ES-I3 (cell line): Measurements from ENCODE around the gene UBXN7.
"Not testable (repeated sequence)": the region's sequence is repeated elsewhere in the genome, so short reads cannot be mapped to it uniquely, and the experiment has no call there.

Experiments used
- H3K36me3 ChIP-seq: 2 replicates; pipeline ENCODE4 v1.6.1; 2013; ENCODE audit warnings: mild to moderate bottlenecking, low read length, control low read depth, moderate library complexity; ENCODE audit not compliant: insufficient read depth
- H3K4me1 ChIP-seq: 2 replicates; pipeline ENCODE4 v1.6.1; 2013; ENCODE audit warnings: mild to moderate bottlenecking, control low read depth, low read length; ENCODE audit not compliant: insufficient read depth
- H3K9ac ChIP-seq: 2 replicates; pipeline ENCODE4 v1.6.1; 2013; ENCODE audit warnings: low read depth, mild to moderate bottlenecking, low read length, moderate library complexity
- H3K9me3 ChIP-seq: 2 replicates; pipeline ENCODE4 v1.6.1; 2013; ENCODE audit warnings: mild to moderate bottlenecking, low read length, moderate library complexity; ENCODE audit not compliant: control insufficient read depth, insufficient read depth

Gene UBXN7

GRCh38 chr3:196357905-196358304 is 74.3 kb downstream of the UBXN7 start:
- Histone ChIP-seq H3K9me3 (no peaks in the 10 kb centered on the region), H3K36me3 (peaks cover 39% of the 10 kb centered on the region), H3K9ac (no peak overlapping the region), H3K4me1 (no peaks in the 10 kb centered on the region)

- Histone ChIP-seq H3K4me1 (no peaks in the 10 kb centered on the region), H3K9me3 (no peaks in the 10 kb centered on the region), H3K36me3 (peaks cover 34% of the 10 kb centered on the region), H3K9ac (no peak overlapping the region)
Observed at GRCh38 chr3:196356556-196356955, 75.7 kb downstream of the UBXN7 start.

GRCh38 chr3:196355668-196356067 is 76.6 kb downstream of the UBXN7 start:
- Histone ChIP-seq H3K9me3 (no peaks in the 10 kb centered on the region), H3K36me3 (peaks cover 34% of the 10 kb centered on the region), H3K4me1 (no peaks in the 10 kb centered on the region), H3K9ac (no peak overlapping the region)

- Histone ChIP-seq H3K9ac (no peak overlapping the region), H3K4me1 (no peaks in the 10 kb centered on the region), H3K9me3 (no peaks in the 10 kb centered on the region), H3K36me3 (peaks cover 35% of the 10 kb centered on the region)
Observed at GRCh38 chr3:196354132-196354531, 78.1 kb downstream of the UBXN7 start.

GRCh38 chr3:196351541-196351940 is 80.7 kb downstream of the UBXN7 start:
- peaks cover 26% of the 10 kb centered on the region for H3K36me3 ChIP-seq
- H3K4me1 ChIP-seq: no peaks in the 10 kb centered on the region
- H3K9ac ChIP-seq: no peak overlapping the region
- H3K9me3 ChIP-seq: no peaks in the 10 kb centered on the region

- Histone ChIP-seq H3K36me3 (peaks cover 14% of the 10 kb centered on the region), H3K4me1 (no peaks in the 10 kb centered on the region), H3K9ac (no peak overlapping the region), H3K9me3 (no peaks in the 10 kb centered on the region)
Observed at GRCh38 chr3:196350067-196350466, 82.2 kb downstream of the UBXN7 start.

- H3K9ac ChIP-seq: no peak overlapping the region
- no peaks in the 10 kb centered on the region for H3K9me3 ChIP-seq
- peaks cover 8% of the 10 kb centered on the region for H3K36me3 ChIP-seq
- no peaks in the 10 kb centered on the region for H3K4me1 ChIP-seq
Observed at GRCh38 chr3:196348698-196349097, 83.5 kb downstream of the UBXN7 start.

- Histone ChIP-seq H3K4me1 (peaks cover 8% of the 10 kb centered on the region; the same call in 1 of the 2 replicates), H3K36me3 (peaks cover 6% of the 10 kb centered on the region), H3K9me3 (no peaks in the 10 kb centered on the region), H3K9ac (no peak overlapping the region)
Observed at GRCh38 chr3:196344663-196345062, 87.6 kb downstream of the UBXN7 start.

GRCh38 chr3:196343917-196344316 is 88.3 kb downstream of the UBXN7 start:
- H3K9me3 ChIP-seq, H3K36me3 ChIP-seq, H3K4me1 ChIP-seq, H3K9ac ChIP-seq: not testable (repeated sequence)

- peaks cover 12% of the 10 kb centered on the region; the same call in 1 of the 2 replicates for H3K4me1 ChIP-seq
- no peaks in the 10 kb centered on the region for H3K9me3 ChIP-seq
- H3K9ac ChIP-seq: no peak overlapping the region
- no peaks in the 10 kb centered on the region; the same call in 1 of the 2 replicates for H3K36me3 ChIP-seq
Observed at GRCh38 chr3:196341137-196341536, 91.1 kb downstream of the UBXN7 start.

GRCh38 chr3:196340466-196340865 is 91.8 kb downstream of the UBXN7 start:
- H3K9ac ChIP-seq: no peak overlapping the region
- H3K4me1 ChIP-seq: peaks cover 14% of the 10 kb centered on the region; the same call in 1 of the 2 replicates
- H3K9me3 ChIP-seq: no peaks in the 10 kb centered on the region
- no peaks in the 10 kb centered on the region; the same call in 1 of the 2 replicates for H3K36me3 ChIP-seq

- Histone ChIP-seq H3K4me1 (peaks cover 15% of the 10 kb centered on the region; the same call in 1 of the 2 replicates), H3K36me3 (no peaks in the 10 kb centered on the region), H3K9ac (no peak overlapping the region), H3K9me3 (no peaks in the 10 kb centered on the region)
Observed at GRCh38 chr3:196339493-196340254, 92.6 kb downstream of the UBXN7 start.

GRCh38 chr3:196339044-196339443 is 93.2 kb downstream of the UBXN7 start:
- Histone ChIP-seq H3K4me1 (peaks cover 15% of the 10 kb centered on the region; the same call in 1 of the 2 replicates), H3K9me3 (no peaks in the 10 kb centered on the region), H3K36me3 (no peaks in the 10 kb centered on the region), H3K9ac (no peak overlapping the region)

GRCh38 chr3:196336319-196337145 is 95.7 kb downstream of the UBXN7 start:
- no peak overlapping the region for H3K9ac ChIP-seq
- no peaks in the 10 kb centered on the region for H3K9me3 ChIP-seq
- no peaks in the 10 kb centered on the region for H3K36me3 ChIP-seq
- peaks cover 15% of the 10 kb centered on the region; the same call in 1 of the 2 replicates for H3K4me1 ChIP-seq
